HG02642 (cell line): ENCODE data around the gene SOCS1.

Source experiments
- ATAC-seq: cut with Tn5 transposase; IDR thresholded peaks from one replicate; pipeline ENCODE4 v1.9.1; 2021; ENCODE audit warnings: mild to moderate bottlenecking; ENCODE audit not compliant: unreplicated experiment, poor library complexity

The SOCS1 gene

DNA sequence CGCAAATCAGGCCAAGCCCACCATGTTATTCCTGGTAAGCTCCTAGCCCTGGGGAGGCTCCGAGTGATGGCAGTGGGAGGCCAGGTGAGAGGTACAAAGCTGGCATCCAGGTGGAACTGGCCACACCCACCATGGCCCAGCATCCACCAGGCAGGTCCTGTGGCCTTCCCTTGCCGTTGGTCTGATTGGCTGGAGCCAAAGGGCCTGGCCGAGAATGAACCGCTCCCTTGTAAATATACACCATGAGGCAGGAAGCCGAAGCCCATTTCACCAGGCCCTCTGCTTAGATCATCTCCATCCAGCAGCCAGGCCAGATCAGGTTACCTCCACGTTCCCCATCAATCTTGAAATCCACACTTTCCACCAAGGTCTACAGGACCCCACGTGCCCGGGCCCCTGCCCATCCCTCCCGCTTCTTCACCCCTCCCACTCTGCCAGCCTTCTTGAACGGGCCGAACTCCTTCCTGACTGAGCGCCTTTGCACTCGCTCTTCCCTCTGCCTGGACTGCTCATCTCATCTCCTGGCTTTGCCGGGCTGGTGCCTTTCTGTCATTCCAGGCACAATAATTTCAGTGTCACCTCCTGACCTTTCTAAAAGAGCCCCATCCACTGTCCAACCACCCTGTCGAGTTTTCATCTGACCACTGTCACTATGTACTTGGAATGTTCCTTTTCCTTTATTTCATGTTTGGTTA is 5.8 kb downstream of the SOCS1 start:
- no peak for ATAC-seq

DNA sequence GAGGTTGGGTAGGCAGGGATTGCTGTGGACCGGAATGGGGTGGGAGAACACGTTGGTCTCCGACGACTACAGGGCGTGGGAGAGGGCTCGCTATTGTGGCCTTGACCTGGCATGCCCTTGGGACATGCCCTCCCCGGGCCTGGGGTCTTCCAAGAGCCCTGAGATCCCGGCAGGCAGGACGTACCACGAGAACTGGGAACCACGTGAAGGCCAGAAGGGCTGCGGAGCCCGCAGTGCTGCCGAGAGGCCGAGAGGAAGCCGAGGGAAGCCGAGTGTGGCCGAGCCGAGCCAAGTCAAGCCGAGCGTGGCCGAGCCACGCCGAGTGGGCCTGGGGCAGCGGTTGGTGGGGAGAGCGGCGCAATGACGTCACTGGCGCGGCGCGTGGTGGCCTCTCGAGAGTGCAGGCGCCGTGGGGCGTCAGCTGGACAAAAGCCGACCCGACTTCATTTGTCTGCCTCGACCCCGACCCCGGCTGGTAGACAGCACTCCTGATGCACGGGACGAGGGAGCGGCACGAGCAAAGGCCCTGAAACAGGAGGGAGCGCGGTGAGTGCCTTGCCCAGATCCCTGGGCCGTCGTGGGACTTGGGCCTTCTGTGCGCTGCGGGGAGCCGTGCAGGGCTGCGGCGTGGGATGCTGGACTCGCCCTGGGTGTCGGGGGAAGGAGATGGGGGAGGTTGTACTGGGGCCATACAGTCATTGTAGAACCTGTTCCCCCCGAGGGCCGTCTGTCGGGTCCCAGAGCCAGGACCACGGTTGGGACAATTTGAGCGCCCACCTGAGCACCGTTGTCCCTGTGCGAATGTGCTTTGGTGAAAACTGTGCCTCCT is 6.6 kb downstream of the SOCS1 start:
- no peak for ATAC-seq

GRCh38 chr16:11248133-11248532 is 7.9 kb downstream of the SOCS1 start:
- no peak for ATAC-seq

GRCh38 chr16:11245988-11246387 is 10.0 kb downstream of the SOCS1 start:
- ATAC-seq = no peak

- no peak for ATAC-seq
Measured at GRCh38 chr16:11245222-11245737, 10.7 kb downstream of the SOCS1 start.

DNA sequence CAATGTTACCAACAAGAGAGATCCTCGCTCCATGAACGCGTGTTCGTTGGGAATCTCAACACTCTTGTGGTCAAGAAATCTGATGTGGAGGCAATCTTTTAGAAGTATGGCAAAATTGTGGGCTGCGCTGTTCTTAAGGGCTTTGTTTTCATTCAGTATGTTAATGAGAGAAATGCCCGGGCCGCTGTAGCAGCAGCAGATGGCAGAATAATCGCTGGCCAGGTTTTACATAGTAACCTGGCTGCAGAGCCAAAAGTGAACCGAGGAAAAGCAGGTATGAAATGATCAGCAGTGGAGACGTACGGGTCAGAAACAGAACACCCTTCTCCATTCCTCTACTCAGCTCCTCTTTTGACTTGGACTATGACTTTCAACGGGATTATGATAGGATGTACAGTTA is 13.3 kb downstream of the SOCS1 start:
- ATAC-seq = no peak

- ATAC-seq = no peak
Measured at GRCh38 chr16:11241480-11242204, 14.4 kb downstream of the SOCS1 start.

GRCh38 chr16:11240636-11241473 is 15.1 kb downstream of the SOCS1 start:
- no peak for ATAC-seq

- ATAC-seq = no peak
Measured at GRCh38 chr16:11239644-11240632, 16.1 kb downstream of the SOCS1 start.

DNA sequence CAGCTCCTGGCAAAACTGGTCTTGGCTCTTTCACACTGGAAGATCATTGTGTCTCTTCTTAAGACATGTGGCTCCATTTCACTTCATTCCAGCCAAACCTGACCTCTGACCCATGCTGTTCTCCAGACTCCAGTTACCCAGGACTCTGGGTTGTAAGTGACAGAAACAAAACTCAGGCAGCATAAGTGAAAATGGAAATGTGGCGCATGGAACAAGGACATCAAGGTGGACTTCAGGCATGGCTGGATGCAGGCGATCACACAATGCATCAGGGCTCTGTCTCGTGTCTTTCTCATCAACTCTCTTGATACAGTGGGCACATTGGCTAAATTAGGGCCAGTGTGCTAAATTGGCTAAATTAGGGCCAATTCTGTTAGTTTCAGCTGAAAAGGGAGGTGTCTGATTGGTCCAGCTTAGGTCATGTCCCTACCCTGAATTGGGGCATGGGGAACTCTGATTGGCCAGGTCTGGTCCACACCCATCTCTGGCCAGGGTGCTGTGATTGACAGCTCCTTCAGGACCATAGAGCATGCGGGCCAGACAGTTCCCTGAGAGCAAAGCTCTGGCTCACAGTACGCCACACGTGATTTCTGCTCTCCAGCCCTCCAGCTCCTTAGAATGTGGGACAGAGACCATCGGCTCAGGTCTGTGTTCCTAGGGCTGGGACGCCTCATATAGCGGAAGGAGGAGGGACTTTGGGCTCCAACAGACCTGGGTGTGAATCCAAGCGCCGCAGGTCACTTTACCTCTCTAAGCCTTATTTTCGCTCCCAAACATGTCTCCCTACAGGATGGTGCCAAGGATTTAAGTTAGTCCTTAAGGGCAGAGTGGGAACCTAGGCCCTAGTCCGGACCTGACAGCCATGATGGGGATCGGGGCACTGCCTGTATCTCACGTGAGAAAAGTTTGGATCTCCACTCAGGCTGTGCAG is 17.5 kb downstream of the SOCS1 start:
- ATAC-seq = no peak

DNA sequence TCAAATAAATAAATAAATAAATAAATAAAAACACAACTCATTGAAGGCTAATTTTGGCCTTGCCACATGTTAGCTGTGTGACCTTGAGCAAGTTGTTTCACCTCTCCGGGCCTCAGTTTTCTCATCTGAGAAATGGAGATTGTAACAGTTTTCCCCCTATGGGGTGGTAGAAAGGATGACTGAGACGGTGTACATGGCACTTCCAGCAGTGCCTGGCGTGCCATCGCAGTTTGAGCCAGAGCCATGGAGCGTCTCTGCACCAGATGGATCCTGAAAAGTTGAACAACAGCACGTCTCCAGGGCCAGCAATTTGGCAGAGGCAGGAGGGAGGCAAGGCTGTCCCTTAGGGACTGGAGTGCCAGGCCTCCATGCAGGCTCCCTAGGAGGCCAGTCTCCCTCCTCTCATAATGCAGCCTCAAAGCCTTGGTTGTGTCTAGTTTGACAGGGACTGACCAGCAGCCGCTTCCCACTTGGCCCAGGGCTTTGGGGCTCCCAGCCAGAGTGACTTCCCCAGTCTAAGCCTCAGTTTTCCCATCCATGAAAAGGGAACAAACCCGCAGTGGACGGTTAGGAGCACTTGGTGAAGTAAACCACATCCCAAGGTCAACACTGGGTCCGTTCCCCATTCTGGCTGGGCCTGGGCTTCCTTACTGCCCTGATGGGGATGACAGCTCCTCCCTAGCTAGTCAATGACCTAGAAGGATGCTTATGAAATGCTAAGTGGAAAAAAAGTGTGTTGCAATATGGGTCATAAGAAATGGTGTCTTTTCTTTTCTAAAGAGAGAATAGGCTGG is 19.3 kb downstream of the SOCS1 start:
- no peak for ATAC-seq

GRCh38 chr16:11235703-11235991 is 20.4 kb downstream of the SOCS1 start:
- ATAC-seq = no peak

GRCh38 chr16:11234884-11235702 is 20.9 kb downstream of the SOCS1 start:
- no peak for ATAC-seq

DNA sequence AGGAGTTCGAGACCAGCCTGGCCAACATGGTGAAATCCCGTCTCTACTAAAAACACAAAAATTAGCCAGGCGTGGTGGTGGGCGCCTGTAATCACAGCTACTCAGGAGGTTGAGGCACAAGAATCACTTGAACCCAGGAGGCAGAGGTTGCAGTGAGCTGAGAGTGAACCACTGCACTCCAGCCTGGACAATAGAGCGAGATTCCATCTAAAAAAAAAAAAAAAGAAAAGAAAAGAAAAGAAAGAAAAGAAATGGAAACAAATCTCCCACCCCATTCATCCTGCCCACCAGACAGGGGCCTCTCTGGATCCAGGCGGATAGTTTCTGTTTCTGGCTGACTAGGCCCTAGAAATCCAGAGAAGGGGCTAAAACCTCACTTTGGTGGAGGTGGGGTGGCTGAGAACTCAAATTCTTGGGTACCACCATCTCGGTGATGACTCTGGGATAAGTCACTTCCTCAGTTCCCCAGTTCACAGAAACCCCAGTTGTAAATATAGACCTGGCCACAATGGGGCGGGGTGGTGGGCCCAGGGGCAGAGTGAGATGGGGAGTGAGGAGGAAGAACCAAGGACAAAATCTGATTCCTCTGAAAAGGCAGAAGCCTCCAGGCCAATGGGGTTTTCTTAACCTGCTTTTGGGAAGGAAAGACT is 22.2 kb downstream of the SOCS1 start:
- no peak for ATAC-seq

- peak; percentile 57 for ATAC-seq
Measured at GRCh38 chr16:11232852-11233726, 22.9 kb downstream of the SOCS1 start.
